H1 (cell line): ENCODE data around the gene ARID4B. TPM values are rescaled to one million over a fixed set of nuclear protein-coding genes. Genes with fewer than 3 reads are reported as not detected.

Experiments
- CBX8 ChIP-seq: fragments of 300-800, 300-1000 bp; sonication (generic); IDR thresholded peaks from 2 replicates; pipeline ENCODE4 v1.7.1; 2016; ENCODE audit warnings: low read depth, low read length, borderline replicate concordance
- CEBPB ChIP-seq: IDR thresholded peaks from 2 replicates; pipeline ENCODE4 v1.6.1; 2012; ENCODE audit warnings: low read depth, low read length
- CHD1 ChIP-seq: IDR thresholded peaks from 2 replicates; pipeline ENCODE4 v1.6.1; 2012; ENCODE audit warnings: low read depth, low read length, improper control_type of control experiment
- KDM1A ChIP-seq: fragments of 200-600, 300-600 bp; sonication (generic); IDR thresholded peaks from 2 replicates; pipeline ENCODE4 v1.7.1; 2016; ENCODE audit warnings: mild to moderate bottlenecking, low read length, borderline replicate concordance
- KDM4A ChIP-seq: IDR thresholded peaks from one replicate; pipeline ENCODE4 v1.7.1; 2012; ENCODE audit warnings: low read depth, mild to moderate bottlenecking, moderate library complexity, low read length, inconsistent platforms; ENCODE audit not compliant: severe bottlenecking
- NRF1 ChIP-seq: IDR thresholded peaks from 2 replicates; pipeline ENCODE4 v1.6.1; 2011; ENCODE audit warnings: mild to moderate bottlenecking, low read depth, low read length, improper control_type of control experiment
- YY1 ChIP-seq: IDR thresholded peaks from 2 replicates; pipeline ENCODE4 v1.6.1; 2011; ENCODE audit warnings: low read depth, mild to moderate bottlenecking, low read length
- ZNF274 ChIP-seq: IDR thresholded peaks from 2 replicates; pipeline ENCODE4 v1.7.0; 2012; ENCODE audit warnings: low read length, borderline replicate concordance; ENCODE audit errors: extremely low read depth
- polyA plus RNA-seq, 7 experiments: library from polyadenylated mRNA; depleted of rRNA in 3 of 7; stranded (reverse) in 5 of 7; unstranded in 2 of 7; fragments of >200 nt in 5 of 7; fragments of 200-250 nt in 2 of 7; gene quantifications; 1 replicate in 5 of 7; 2 replicates in 1 of 7; 4 replicates in 1 of 7; pipeline versions ENCODE4 v1.2.1 to v1.2.3, GENCODE V29; 2011 to 2013; ENCODE audit warnings: missing spikeins in 2 of 7, mixed read lengths in 2 of 7
- total RNA-seq: library from RNA; stranded (reverse); fragmentation: NEBNext Ultra II Directional; extraction: Animal tissue kit (Norgen Biotek cat#: 25700); gene quantifications from 2 replicates; pipeline ENCODE4 v1.2.1, GENCODE V29; 2021

ARID4B gene
- total and polyA plus RNA-seq, 2 of the 8 experiments (the other 6 are each of a cell fraction or from before 2014, with no cell fraction given) = 5.1 to 28.8 TPM

DNA sequence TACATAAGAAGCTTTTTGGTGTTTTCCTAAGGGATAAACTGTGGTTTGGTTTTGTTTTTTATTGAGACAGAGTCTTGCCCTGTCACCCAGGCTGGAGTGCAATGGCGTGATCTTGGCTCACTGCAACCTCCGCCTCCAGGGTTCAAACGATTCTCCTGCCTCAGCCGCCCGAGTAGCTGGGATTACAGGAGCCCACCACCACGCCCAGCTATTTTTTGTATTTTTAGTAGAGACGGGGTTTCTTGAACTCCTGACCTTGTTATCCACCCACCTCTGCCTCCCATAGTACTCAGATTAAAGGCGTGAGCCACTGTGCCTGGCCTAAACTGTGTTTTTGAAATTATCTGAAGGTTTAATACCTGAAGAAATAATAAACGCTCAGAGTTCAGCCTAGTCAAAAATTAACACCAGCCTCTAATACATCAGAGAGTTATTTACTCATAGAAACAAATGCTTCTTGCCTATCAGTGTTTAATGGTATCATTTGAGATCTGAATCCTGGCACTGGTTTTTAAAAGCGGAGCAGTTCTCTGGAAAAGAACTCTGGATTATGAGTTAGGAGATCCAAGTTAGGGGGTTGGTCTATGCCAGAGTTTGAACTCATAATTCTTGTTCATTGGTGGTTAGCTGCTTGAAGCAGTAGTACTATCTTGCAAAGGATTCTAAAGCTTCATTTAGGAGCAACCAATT lies 28.7 kb downstream of the ARID4B start (continued):
- no peak for TF ChIP-seq YY1
- TF ChIP-seq KDM1A = no peak
- TF ChIP-seq NRF1 = no peak
- TF ChIP-seq KDM4A = no peak
- no peak for TF ChIP-seq CEBPB
- TF ChIP-seq ZNF274 = no peak
- TF ChIP-seq CBX8 = no peak
- TF ChIP-seq CHD1 = no peak
